Activated CD4-positive, CD25-positive, alpha-beta regulatory T cell (primary cell): ENCODE measurements around the gene PITPNB.

ENCODE experiments used
- DNase-seq, 4 experiments: peaks; one replicate each; lab custom pipeline; 2025; lab: John Stamatoyannopoulos, UW

The PITPNB gene

GRCh38 chr22:27859336-27859735 lies 59.7 kb downstream of the PITPNB start:
- DNase-seq: no peak

GRCh38 chr22:27858626-27859025 lies 60.4 kb downstream of the PITPNB start:
- no peak for DNase-seq

DNA sequence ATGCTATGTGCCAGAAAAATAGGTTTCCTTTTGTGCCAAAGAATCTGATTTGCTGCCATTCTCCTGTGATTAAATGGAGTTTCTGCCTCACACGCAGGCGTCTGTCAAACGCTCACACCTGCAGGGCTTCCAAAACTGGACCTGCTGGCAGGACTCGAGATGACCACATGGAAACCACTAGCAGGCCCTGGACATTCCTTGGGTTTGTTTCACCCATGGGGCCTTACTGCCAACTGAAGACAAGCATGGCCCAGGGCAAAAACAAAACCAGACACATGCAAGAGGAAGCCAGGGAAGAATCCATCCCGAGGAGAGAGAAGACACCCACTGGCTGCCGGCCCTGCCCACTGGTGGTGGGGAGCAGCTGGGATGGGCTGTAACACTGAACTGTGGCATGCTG lies 61.6 kb downstream of the PITPNB start:
- no peak for DNase-seq

GRCh38 chr22:27856386-27856785 lies 62.7 kb downstream of the PITPNB start:
- no peak for DNase-seq

- no peak for DNase-seq
These were observed 65.6 kb downstream of the PITPNB start for GRCh38 chr22:27853424-27853823.

- no peak for DNase-seq
These were observed 66.9 kb downstream of the PITPNB start for GRCh38 chr22:27851974-27852746.

DNA sequence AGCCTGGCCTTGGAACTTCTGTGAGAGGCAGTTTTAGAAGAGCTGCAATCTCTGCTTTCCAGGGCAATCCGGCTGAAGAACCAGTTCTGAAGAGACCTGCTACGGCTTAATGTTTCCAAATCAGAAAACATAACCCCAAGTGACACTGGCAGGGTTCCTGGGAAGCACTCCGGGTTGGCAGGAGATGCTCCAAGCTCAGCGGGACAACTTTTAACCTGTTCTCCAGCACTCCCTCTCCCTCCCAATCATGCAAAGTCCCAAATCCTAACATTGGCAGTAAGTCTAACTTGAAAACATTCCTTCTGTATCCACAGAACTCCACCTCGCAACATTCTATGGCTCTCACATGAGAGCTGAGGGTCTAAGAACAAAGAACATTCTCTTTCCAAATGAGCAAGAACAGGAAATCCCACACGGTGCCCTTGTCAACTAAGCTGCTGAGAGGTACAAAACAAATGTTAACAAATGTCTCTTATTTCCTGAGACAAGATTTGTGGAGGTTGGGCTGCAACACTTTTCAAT lies 69.0 kb downstream of the PITPNB start:
- DNase-seq: no peak

- no peak for DNase-seq
These were observed 71.1 kb downstream of the PITPNB start for GRCh38 chr22:27848005-27848404.

- no peak for DNase-seq
These were observed 72.1 kb downstream of the PITPNB start for GRCh38 chr22:27846910-27847309.

DNA sequence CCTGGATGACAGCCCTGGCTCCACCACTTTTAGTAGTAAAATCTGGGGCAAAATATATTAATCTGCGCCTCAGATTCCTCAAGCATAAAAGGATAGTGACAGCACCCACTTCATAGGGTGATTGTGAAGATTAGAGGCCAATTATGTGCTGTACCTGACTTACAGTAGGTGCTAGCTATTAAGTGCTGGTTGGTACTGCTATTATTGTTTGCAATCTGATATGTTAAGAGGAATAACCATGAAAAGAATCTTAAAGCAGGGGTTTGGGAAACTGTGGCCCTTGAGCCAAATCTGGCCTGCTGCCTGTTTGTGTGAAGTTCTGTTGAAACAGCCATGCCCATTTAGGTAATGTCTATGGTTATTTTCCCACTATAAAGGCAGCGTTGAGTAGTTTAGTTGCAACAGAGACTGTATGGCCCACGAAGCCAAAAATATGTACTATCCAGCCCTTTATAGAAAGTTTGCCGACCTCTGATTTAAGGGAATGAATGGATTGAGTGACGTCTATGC lies 72.8 kb downstream of the PITPNB start:
- DNase-seq: no peak

DNA sequence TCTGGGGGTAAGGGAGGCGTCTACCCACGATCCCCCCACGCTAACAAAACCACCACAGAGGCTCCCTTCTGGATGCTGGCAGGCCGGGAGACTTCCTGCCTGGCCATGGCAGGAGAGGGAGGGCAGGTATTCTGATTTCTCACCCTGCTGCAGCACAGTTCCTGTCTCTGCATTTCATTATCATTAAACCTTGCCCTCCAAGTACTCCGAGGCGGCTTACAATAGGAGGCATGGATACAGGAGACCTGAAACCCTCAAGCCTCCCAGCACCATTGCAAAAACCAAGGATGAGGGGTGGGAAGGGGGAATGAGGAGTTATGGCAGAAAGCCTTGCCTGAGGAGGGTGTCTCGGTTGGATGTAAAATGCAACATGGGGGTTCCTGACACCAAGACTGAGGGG lies 73.4 kb downstream of the PITPNB start:
- no peak for DNase-seq

DNA sequence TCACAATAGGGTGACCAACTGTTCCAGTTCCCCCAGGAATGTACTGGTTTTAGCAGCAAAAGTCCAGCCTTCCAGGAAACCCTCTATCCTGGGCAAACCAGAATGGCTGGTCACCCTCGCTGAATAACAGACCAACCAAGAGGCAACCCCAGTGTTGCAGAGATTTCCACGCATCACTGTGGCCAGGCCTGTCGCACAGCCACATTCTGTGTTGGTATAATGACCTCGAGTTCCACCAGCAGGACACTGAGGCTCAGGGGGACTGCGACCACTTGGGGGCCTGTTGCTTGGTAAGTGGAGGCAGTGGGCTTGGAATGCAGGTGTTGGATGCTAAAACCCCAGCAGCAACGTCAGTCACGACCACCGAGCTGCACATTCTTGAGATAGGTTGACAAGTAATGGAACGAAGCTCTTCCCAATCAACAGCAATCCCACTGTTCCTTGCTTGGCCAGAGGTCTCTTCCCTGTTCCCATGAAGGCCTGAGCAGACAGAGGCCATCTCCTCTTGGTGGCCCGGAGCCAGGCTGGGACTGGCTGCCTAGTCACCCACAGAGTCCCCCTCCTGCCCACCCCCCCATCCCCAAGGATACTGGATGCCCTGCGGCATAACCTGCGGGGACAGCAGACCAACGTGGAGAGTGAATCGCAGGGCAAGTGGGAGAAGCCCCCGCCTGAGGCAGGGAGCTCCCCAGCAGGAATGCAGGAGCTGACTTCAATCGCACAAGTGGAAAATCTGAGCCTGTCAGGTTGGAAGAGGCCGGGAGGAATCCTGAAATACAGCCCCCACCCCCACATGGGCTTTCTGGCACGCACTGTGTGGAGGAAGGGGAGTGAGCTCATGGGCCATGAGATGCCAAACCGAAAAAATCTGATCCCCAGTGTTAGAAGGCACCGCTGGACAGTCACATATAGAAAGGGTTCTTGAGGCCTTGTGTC lies 74.1 kb downstream of the PITPNB start:
- DNase-seq: no peak

GRCh38 chr22:27844256-27844655 lies 74.8 kb downstream of the PITPNB start:
- no peak for DNase-seq

- no peak for DNase-seq
These were observed 75.6 kb downstream of the PITPNB start for GRCh38 chr22:27843441-27843840.

DNA sequence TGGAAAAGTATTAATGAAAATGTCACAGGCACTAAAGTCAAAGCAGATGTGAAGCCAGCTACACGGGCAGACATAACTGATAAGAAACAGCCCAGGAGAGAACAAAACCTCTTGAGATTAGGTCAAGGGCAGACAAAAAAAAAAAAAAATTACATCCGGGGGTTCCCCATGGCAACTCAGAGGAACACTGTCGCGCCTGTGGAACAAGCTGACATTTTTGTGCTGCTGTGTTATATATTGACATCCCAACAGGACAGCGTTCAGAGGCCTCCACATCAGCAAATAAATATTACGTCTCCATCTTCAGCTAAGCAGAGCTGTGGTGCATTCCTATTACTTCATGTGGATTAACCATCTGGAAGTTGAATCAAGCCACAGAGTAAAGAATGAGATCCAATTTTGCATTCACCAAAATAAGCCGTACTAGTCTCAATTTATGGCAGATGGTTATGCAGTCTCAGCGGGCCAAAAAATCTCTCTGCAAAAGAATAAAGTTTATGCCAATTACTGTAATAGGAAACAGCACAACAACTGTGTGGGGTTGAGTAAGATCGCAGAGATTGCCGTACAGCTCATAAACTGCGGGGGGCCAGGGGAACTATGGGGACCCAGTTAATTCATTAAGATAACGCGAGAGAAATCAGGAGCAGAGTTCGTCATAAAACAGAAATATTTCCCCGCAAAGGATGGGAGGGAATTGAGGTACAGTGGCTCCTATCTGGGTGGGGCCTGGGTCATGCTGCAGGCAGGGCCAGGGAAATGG lies 76.2 kb downstream of the PITPNB start:
- no peak for DNase-seq

GRCh38 chr22:27842201-27842600 lies 76.9 kb downstream of the PITPNB start:
- no peak for DNase-seq

DNA sequence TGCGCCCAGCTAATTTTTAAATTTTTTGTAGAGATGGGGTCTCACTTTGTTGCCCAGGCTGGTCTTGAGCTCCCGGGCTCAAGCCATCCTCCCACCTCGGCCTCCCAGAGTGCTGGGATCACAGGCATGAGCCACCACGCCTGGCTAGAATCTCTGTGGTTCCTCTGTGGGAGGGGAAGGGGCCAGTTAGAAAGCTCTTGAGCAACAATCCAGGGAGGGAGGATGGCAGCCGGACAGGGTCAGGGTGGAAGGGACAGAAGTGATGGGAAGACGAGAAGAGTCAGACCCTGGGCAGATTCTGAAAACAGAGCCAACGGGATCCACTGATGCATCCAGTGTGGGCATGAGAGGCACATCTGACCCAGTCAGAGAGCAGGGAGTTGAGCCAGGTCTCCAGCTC lies 78.6 kb downstream of the PITPNB start:
- no peak for DNase-seq

- no peak for DNase-seq
These were observed 79.9 kb downstream of the PITPNB start for GRCh38 chr22:27839057-27839660.

DNA sequence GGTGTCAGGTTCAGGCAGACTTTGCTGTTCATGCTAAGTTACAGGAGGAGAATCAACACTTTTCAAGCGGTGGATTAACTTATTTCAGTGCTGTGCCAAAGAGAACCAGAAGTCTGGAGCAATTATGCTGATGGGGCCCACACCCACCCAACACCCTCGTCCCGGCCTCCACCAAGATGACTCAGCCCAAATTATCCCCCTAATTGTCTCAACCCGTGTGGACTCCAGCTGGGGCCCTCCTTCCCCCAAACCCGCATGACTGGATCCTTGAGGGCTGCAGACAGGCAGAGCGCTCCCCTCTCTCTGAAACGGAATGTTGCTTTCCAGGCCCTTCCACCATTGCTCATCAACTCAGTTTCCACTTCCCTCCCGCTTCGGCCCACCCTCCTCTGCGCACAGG lies 82.9 kb downstream of the PITPNB start:
- DNase-seq: no peak

- DNase-seq: no peak
These were observed 83.6 kb downstream of the PITPNB start for GRCh38 chr22:27835446-27835845.

DNA sequence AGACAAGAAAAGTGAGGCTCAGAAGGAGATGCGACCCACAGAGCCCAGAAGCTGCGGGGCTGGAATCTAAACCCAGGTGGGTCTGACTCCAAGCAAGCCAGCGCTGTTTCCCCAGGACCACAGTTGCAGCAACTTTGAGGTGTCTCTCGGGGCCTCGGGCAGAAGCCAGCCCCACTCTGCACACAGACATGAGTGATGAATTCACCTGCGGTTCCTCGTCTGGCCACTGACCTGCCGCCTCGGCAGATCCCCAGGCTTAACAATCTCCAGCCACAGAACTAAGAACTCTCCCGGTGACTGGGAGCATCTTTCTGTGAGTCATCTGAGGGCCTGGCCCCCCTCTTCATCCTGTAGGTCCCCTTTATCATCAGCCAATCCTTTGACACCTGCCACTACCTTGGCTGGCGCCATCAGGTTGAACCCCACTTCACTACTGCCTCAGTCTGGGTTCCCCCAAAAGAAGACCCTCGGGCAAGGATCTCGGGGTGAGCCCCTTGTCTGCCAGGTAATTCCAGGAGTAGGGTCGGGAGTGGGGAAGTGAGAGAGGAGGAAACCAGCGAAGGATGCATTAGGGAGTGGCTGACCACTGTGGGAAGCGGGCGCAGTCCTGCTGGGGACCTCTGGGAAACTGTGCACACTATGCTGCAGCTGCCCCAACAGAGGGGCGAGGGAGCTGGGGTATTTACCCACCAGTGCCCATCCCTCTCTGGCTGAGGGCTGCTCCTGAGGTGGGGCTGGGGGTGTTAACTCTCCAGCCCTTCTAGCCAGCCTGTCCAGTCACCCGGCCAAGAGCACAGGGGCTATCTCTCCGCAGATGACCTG lies 84.5 kb downstream of the PITPNB start:
- no peak for DNase-seq
